Activated naive CD4-positive, alpha-beta T cell treated with anti-CD3 and anti-CD28 coated beads, Interleukin-2, amount 50 U/mL, for 24 hours (primary cell): Measurements from ENCODE around the gene MZB1.
A peak's percentile ranks its signal among the peaks of the same experiment; 100 is the strongest.
"Not testable (repeated sequence)": the region's sequence is repeated elsewhere in the genome, so short reads cannot be mapped to it uniquely, and the experiment has no call there.

Experiments
- H3K27ac Mint-ChIP-seq: one replicate; pipeline ENCODE4 v1.8.0; 2021; ENCODE audit warnings: mild to moderate bottlenecking, mixed read lengths
- H3K27me3 Mint-ChIP-seq: one replicate; pipeline ENCODE4 v1.8.0; 2021; ENCODE audit warnings: mixed read lengths
- H3K36me3 Mint-ChIP-seq: one replicate; pipeline ENCODE4 v1.8.0; 2021; ENCODE audit warnings: mixed read lengths
- H3K4me1 Mint-ChIP-seq: one replicate; pipeline ENCODE4 v1.8.0; 2021; ENCODE audit warnings: mixed read lengths
- H3K4me3 Mint-ChIP-seq: one replicate; pipeline ENCODE4 v1.8.0; 2021; ENCODE audit warnings: mild to moderate bottlenecking, mixed read lengths
- H3K9me3 Mint-ChIP-seq: one replicate; pipeline ENCODE4 v1.8.0; 2021; ENCODE audit warnings: mixed read lengths

MZB1 gene

DNA sequence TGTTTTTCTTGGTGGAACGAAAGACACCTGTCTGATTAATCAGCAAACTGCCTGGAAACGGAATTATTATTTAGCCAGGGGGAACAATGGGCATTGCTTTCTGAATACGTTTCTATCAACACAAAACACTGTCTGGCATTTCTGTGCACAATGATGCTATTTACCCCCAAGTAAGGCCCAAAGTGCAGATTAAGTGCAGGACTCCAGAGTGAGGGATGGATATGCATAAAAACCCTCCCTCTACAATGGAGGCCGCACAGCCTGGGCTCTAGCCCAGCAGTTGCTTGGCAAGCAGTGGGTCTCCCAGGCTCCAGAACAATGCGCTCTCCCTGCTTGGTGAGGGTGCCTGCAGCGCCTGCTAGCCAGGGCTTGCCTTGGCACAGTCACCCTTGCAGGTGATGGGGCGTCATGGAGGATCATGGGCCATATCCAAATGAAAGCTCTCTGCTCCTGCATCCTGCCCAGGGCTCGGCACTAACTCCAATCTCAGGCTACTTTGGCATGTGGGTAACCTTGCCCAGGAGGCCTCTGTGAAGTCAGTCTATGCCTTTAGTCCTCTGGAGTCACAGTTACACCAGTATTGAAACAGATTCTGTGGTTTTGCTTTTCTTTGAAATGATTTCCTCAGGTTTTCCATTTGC lies 25.6 kb upstream of the MZB1 start:
- peaks cover 34% of the 10 kb centered on the region for H3K4me1 Mint-ChIP-seq
- H3K27ac Mint-ChIP-seq: peak overlapping the region; percentile 79
- H3K27me3 Mint-ChIP-seq: no peaks in the 10 kb centered on the region
- no peaks in the 10 kb centered on the region for H3K36me3 Mint-ChIP-seq
- no peaks in the 10 kb centered on the region for H3K9me3 Mint-ChIP-seq
- peak overlapping the region; percentile 66 for H3K4me3 Mint-ChIP-seq

DNA sequence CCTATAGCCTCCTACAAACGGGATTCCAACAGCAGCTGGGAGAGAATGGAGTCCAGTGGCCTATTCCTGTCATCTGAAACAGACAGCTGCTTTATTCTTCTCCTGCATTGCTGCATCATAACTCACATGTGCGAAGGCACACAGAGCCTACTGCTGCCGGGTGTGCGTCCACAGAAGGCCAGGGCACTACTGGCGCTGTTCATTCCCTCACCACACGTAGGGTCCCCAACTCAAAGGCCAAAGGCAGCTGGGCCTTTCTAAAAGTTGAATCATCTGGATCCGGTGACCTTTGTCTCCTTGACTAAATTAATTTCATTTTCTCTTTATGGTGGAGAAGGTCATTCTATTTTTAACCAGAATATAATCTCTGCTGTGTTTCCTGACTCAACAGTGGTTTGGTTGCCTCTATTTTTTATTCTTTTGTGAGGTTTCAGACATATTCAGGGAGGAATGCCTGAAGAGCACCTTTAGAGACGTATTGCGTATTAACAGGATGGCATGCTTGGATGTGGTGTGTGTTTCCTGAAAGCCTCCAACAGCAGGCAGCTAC lies 24.9 kb upstream of the MZB1 start:
- peak overlapping the region; percentile 79 for H3K27ac Mint-ChIP-seq
- H3K27me3 Mint-ChIP-seq: no peaks in the 10 kb centered on the region
- no peaks in the 10 kb centered on the region for H3K36me3 Mint-ChIP-seq
- H3K4me3 Mint-ChIP-seq: peak overlapping the region; percentile 66
- no peaks in the 10 kb centered on the region for H3K9me3 Mint-ChIP-seq
- H3K4me1 Mint-ChIP-seq: peaks cover 34% of the 10 kb centered on the region

DNA sequence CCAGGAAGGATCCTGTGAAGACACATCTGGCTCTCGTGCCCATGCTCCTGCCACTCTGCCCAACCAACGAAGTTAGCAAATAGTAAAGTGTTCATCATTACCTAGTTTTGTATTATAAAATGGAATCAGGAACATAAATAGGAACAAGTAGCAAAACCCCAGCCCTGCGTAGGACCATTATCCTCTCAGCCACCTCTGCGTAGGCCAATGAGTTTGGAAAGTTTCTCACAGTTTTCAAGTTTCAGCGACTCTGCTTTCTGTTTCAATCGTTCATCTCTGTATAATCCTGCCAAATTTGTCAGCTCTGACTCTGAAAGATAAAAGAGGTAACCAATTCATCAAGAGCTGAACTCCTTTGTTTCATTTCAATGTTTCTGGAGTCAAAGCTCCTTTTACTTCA lies 24.2 kb upstream of the MZB1 start:
- H3K4me1 Mint-ChIP-seq: peaks cover 34% of the 10 kb centered on the region

DNA sequence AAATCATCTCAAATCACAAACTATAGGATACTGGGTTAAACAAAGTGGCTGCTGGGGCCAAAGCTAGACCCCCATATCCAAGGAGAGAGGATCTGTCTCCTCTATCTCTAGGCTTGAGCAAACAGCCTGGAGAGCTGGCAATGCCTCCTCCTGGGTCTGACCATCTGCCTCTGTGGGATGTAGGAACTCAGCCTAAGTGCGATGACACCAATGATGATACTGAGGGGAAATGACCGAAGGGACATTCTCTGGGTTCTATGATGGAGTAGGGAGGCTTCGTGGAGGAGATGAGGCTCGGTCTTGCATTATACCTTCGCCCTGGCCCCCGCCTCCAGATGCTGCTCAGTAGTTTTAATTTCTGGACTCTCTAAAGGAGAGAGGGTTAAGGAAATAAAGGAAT lies 23.4 kb upstream of the MZB1 start:
- peaks cover 34% of the 10 kb centered on the region for H3K4me1 Mint-ChIP-seq
- no peaks in the 10 kb centered on the region for H3K27me3 Mint-ChIP-seq
- H3K27ac Mint-ChIP-seq: no peak overlapping the region
- H3K36me3 Mint-ChIP-seq: no peaks in the 10 kb centered on the region
- H3K9me3 Mint-ChIP-seq: no peaks in the 10 kb centered on the region
- H3K4me3 Mint-ChIP-seq: no peak overlapping the region

More for the DNA sequence above, 24.2 kb upstream of the MZB1 start:
- H3K36me3 Mint-ChIP-seq: no peaks in the 10 kb centered on the region
- no peaks in the 10 kb centered on the region for H3K9me3 Mint-ChIP-seq
- H3K4me3 Mint-ChIP-seq: peak overlapping the region; percentile 23
- peak overlapping the region; percentile 37 for H3K27ac Mint-ChIP-seq
- H3K27me3 Mint-ChIP-seq: no peaks in the 10 kb centered on the region

DNA sequence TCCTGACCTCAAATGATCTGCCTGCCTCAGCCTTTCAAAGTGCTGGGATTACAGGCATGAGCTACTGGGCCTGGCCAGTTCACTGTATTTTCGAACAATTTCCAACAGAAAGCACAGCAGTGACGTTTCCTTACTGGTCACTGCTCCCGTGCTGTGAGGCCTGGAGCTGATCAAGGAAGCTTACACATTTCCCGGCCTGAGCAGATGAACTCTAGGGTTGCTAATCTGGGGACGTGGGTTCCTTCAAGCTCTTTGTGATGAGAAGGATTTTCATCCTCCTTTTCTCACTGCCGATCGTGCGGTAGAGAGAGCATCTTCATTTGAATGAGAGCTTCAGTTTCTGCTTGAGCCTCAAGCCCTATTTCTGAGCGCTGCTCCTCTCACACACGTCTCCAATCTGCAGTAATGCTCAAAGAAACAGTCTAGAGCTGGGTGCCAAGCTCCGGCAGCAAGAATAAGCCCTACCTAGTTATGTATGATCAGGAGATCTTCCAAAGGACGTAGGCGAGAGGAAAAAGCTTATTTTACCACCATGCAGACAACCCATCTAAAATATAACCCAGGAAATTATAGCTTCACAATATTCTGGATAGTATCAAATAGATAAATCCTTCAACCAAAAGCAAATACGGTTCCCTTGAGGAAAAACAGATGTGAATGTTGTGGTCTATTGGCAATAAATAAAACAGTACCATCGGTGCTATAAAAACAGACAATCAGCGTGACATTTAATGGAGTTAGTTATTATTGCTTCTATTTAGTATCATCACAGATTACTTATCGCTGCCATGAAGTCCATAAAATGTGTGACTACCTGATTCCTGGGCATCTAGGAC lies 21.5 kb upstream of the MZB1 start:
- H3K27me3 Mint-ChIP-seq: no peaks in the 10 kb centered on the region
- H3K27ac Mint-ChIP-seq: no peak overlapping the region

DNA sequence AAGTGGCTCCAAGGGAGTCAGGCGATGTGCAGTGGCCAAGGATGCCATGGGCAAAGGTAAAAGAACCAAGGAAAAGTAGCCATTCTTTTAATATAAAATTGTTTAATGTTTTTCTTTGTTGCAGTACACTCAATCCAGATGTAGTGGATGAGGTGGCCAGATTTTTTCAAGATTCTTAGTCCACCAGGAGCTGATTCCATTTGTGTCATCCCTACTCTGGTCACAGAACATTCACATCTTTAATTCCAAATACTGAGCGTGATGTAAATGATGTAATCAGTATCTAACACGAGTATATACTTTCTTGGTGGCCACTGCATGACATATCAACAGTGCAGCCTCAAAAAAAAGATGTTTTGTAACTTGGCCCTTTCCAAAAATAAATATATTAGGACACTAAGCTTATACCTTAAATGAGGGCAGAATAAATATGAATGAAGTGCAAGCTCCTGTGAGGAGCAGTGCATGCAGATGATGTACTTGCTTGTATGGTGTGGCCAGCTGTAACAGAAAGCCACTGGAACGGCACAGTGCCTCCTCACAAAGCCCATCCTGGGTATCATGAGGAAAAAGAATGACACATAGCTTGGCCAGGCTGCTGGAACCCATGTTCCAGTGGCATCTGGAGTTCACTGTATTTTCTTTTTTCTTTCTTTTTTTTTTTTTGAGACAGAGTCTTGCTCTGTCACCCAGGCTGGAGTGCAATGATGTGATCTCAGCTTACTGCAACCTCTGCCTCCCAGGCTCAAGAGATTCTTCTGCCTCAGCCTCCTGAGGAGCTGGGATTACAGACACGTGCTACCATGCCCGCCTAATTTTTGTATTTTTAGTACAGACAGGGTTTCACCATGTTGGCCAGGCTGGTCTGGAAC lies 20.6 kb upstream of the MZB1 start:
- Mint-ChIP-seq H3K27ac (no peak overlapping the region), H3K4me1 (peaks cover 30% of the 10 kb centered on the region), H3K9me3 (no peaks in the 10 kb centered on the region), H3K4me3 (no peak overlapping the region), H3K27me3 (no peaks in the 10 kb centered on the region), H3K36me3 (no peaks in the 10 kb centered on the region)

More for the DNA sequence above, 21.5 kb upstream of the MZB1 start:
- H3K4me3 Mint-ChIP-seq: no peak overlapping the region
- H3K36me3 Mint-ChIP-seq: no peaks in the 10 kb centered on the region
- no peaks in the 10 kb centered on the region for H3K9me3 Mint-ChIP-seq
- peaks cover 39% of the 10 kb centered on the region for H3K4me1 Mint-ChIP-seq

DNA sequence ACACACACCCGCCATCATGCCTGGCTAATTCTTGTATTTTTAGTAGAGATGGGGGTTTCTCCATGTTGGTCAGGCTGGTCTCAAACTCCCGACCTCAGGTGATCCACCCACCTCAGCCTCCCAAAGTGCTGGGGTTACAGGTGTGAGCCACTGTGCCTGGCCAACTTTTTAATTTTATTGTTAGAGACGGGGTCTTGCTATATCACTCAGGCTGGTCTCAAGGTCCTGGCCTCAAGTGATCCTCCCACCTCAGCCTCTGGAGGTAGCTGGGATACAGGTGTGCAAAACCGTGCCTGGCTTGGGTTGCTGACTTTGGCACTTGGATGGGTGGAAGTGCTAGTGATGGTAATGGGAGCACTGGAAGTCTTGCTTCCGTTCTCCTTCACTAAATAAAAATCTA lies 19.4 kb upstream of the MZB1 start:
- not testable (repeated sequence) for H3K27ac Mint-ChIP-seq, H3K27me3 Mint-ChIP-seq, H3K36me3 Mint-ChIP-seq, H3K4me3 Mint-ChIP-seq, H3K9me3 Mint-ChIP-seq
- peaks cover 24% of the 10 kb centered on the region for H3K4me1 Mint-ChIP-seq

DNA sequence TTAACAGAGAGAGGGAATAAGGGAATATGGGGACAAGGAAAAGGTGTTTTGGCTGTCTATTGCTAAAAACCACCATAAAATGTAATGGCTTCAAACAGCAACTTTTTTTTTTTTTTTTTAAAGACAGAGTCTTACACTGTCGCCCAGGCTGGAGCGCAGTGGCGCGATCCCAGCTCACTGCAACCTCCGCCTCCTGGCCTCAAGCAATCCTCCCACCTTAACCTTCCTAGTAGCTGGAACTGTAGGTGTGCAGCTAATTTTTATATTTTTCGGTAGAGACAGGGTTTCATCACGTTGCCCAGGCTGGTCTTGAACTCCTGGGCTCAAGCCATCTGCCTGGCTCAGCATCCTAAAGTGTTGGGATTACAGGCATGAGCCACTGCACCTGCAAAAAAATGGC lies 18.5 kb upstream of the MZB1 start:
- Mint-ChIP-seq H3K9me3 (no peaks in the 10 kb centered on the region), H3K4me3 (no peak overlapping the region), H3K4me1 (peaks cover 25% of the 10 kb centered on the region), H3K27me3 (no peaks in the 10 kb centered on the region), H3K36me3 (no peaks in the 10 kb centered on the region), H3K27ac (peak overlapping the region; percentile 75)

DNA sequence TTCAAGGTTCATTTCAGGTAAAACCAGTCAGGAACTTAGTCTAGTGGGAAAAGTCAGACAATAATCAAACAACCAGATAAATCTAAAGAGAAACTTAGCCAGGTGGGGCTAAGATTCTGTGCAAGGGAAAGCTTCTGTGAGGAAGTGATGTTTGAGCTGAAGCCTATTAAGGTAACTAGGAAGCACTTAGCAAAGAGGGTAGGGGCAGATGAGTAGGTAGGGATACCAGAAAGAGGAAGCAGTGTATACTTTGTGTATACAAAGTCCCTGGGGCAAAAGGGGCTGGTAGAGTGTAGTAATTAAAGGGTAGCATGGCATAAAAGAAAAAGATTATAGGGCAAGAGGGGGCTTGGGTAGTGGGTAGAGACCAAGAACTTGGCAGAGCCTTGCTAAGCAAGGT lies 17.8 kb upstream of the MZB1 start:
- Mint-ChIP-seq H3K27ac (peak overlapping the region; percentile 43), H3K36me3 (no peaks in the 10 kb centered on the region), H3K27me3 (no peaks in the 10 kb centered on the region), H3K4me3 (no peak overlapping the region), H3K9me3 (no peaks in the 10 kb centered on the region), H3K4me1 (peaks cover 32% of the 10 kb centered on the region)

DNA sequence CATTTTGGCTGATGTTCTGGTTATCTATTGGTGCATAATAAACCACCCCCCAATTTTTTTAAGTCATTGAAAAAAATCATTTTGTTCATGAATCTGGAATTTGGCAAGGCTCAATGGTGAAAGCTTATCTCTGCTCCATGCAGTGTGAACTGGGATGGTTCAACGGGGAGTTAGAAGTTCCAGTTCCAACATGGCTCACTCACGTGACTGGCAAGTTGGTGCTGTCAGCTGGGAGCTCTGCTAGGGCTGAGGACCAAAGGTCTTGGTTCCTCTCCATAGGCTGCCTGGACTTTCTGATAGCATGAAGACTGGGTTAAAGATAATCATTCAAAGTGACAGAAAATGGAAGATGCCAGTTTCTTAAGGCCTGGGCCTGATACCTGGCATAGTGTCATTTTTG lies 17.2 kb upstream of the MZB1 start:
- Mint-ChIP-seq H3K9me3 (no peaks in the 10 kb centered on the region), H3K36me3 (no peaks in the 10 kb centered on the region), H3K27ac (no peak overlapping the region), H3K4me3 (no peak overlapping the region), H3K4me1 (peaks cover 34% of the 10 kb centered on the region), H3K27me3 (no peaks in the 10 kb centered on the region)

DNA sequence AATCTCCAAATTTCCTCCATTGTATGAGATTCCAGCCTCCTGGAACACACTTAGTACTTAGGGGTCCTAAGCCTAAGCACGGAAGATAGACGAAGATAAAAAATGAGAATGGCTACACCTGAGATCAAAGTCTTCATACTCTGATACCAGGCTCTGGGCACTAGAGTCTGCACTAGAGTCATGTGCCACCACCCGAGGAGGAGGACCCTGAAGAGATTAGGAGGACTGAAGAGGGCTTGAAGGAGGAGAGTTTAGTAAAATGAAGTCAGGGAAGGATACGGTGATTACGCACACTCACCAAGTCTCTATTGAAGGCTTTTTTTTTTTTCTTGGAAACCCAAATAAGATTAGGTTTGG lies 14.7 kb upstream of the MZB1 start:
- H3K4me3 Mint-ChIP-seq: peak overlapping the region; percentile 94
- no peaks in the 10 kb centered on the region for H3K9me3 Mint-ChIP-seq
- H3K27ac Mint-ChIP-seq: peak overlapping the region; percentile 99
- peaks cover 34% of the 10 kb centered on the region for H3K4me1 Mint-ChIP-seq
- H3K36me3 Mint-ChIP-seq: no peaks in the 10 kb centered on the region
- H3K27me3 Mint-ChIP-seq: no peaks in the 10 kb centered on the region

DNA sequence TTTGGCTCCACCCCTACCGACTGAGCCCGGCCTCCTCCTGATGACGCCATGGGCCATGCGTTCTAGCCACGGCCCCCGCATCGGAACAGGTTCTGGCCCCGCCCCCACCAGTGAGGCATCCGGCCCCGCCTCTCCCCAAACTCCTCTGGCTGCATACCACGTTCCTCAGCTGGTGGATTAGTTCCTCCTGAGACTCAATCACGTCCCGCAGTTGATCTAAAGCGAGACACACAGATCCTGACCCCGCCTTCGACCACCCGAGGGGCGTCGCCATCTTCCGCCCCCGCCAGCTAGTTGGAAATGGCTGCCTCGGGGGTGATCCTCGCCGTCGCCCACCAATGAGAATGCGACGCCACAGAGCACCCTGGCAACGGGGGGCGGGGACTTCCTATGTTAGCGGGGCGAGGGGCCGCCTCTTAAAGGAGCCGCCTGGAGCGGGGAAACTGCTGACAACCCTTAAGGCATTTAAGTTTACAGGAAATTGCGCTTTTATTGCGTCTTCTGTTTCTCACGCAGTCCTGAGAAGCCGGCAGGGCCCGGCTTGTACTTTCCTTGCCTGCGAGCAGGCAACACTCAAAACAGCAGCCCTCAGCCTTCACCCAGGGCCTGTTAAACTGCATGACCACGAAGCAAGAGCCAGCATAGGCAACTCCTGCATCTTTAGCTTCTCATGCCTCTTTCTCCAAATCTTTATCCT lies 14.2 kb upstream of the MZB1 start, which contains the start of gene SPATA24:
Gene SPATA24 (minus strand): TSS at position 303 of the 697 bp plus-strand sequence. CDS start 29 bp downstream, at position 274.
- H3K27me3 Mint-ChIP-seq: no peaks in the 10 kb centered on the region
- H3K36me3 Mint-ChIP-seq: no peaks in the 10 kb centered on the region
- H3K4me3 Mint-ChIP-seq: peak within 1 kb of the TSS; percentile 94
- peaks cover 34% of the 10 kb centered on the region for H3K4me1 Mint-ChIP-seq
- peak within 1 kb of the TSS; percentile 99 for H3K27ac Mint-ChIP-seq
- H3K9me3 Mint-ChIP-seq: no peaks in the 10 kb centered on the region

DNA sequence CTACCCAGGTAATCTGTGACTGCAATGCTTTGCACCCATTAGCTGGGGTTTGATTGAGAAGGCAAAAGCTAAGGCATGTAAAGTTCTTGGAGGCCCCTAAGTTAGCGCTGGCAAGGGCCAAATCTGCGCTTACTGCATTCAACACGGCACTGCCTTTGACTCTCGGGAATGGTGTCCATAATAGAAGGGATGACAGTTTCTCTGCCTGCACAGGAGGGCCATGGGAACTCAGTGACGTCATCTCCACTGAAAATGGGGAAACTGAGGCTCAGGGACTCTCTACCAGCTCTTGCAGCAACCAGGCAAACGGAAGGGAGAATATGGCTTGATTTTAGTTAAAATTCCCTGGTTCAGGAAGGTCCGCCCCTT lies 13.7 kb upstream of the MZB1 start:
- H3K4me3 Mint-ChIP-seq: peak overlapping the region; percentile 94
- peak overlapping the region; percentile 99 for H3K27ac Mint-ChIP-seq
- H3K9me3 Mint-ChIP-seq: no peaks in the 10 kb centered on the region
- no peaks in the 10 kb centered on the region for H3K36me3 Mint-ChIP-seq
- H3K27me3 Mint-ChIP-seq: no peaks in the 10 kb centered on the region
- peaks cover 34% of the 10 kb centered on the region for H3K4me1 Mint-ChIP-seq

DNA sequence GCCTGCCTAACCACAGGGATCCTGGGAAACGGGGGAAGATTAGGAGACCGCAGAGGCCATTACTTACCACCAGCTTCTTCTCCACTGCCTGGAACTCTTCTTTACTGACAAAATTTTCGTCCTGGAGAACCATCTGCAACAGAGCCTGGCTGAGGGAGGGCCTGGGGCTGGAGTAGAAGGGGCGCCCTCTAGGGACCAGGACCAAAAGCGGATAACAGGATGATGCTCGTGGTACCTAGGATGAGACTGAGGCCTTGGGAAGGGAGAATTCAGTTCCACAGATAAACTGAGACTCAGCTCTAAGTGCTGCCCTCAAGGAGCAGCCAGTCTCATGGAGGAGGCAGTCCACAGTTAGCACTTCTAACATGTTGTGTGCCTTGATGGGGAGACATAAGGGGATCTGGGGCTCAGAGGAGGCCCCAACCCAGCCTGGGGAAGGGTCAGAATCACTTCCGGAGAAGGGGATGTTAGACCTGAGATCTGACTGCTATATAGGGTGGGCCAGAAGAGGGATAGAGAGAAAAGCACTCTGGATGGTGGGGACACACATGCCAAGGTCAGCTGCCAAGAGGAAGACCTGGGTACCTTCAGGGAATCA lies 12.9 kb upstream of the MZB1 start:
- Mint-ChIP-seq H3K4me1 (peaks cover 30% of the 10 kb centered on the region), H3K27ac (peak overlapping the region; percentile 99)

DNA sequence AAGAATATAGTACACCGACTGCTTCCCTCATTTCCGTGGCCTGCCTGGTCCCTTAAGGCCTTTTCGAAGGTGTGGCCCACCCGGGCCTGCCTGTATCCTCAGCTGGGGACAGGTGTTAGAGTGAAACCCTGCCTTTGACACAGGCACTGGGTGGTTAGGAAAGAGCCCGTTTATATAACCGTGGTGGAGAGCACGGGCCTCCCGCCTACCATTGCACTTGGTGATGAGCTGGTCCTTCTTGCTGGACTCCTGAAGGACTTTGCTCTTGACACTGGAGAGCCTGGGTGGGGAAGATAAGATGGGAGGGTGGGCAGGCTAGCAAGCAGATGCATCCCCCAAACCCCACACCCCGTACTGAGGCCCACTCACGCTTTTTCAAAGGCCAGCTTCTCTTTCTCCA lies 11.8 kb upstream of the MZB1 start:
- no peaks in the 10 kb centered on the region for H3K36me3 Mint-ChIP-seq
- no peak overlapping the region for H3K4me3 Mint-ChIP-seq
- H3K27ac Mint-ChIP-seq: no peak overlapping the region
- no peaks in the 10 kb centered on the region for H3K27me3 Mint-ChIP-seq
- peaks cover 24% of the 10 kb centered on the region for H3K4me1 Mint-ChIP-seq
- no peaks in the 10 kb centered on the region for H3K9me3 Mint-ChIP-seq

More for the DNA sequence above, 12.9 kb upstream of the MZB1 start:
- Mint-ChIP-seq H3K4me3 (peak overlapping the region; percentile 94), H3K27me3 (no peaks in the 10 kb centered on the region), H3K9me3 (no peaks in the 10 kb centered on the region), H3K36me3 (no peaks in the 10 kb centered on the region)
